Adrenal gland (tissue), 5 donors: ENCODE results near the gene PAPOLB.

Experiments used
- CTCF ChIP-seq, 6 experiments: fragments of 450-650 bp in 4 of 6; fragments of 200-600 bp in 2 of 6; sonication (generic) in 1 of 6; IDR thresholded peaks; 1 replicate in 5 of 6; 2 replicates in 1 of 6; pipeline versions ENCODE4 v1.5.1 to v1.8.0; 2016 to 2021; ENCODE audit warnings: antibody characterized with exemption in 6 of 6, mild to moderate bottlenecking in 2 of 6, moderate library complexity in 1 of 6
- POLR2A ChIP-seq, 2 donors: fragments of 450-650 bp; IDR thresholded peaks; one replicate each; pipeline ENCODE4 v1.6.1; 2017; ENCODE audit warnings: antibody characterized with exemption in 2 of 2, mild to moderate bottlenecking in 2 of 2, moderate library complexity in 1 of 2
- donor health status: DM: no; HTN: no; CAD: no.

DNA sequence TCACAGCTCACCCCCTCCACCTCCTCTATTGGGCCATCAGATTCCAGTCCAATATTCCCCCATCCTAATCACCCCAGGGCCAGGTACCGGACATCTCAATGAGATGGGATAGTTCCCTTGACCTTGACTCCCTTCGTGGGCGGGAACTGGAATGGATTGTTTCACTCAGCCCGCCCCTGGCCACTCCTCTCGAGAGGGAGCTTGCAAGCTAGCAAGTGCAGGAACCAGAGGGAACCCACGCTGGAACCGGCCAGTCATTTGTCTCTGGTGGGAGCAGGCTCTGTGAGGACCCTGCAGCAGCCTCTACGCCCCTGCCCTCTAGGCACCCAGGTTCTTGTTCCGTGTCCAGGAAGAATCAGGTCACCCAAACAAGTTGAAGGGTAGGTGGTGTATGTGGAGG is 32.7 kb upstream of the PAPOLB start:
- TF ChIP-seq POLR2A (IDR thresholded peaks at IDR 0.05) = no peak
- TF ChIP-seq CTCF (IDR thresholded peaks at IDR 0.05) = no peak
